Measurements from ENCODE around the gene NEU1.
"Not testable (repeated sequence)": the region's sequence is repeated elsewhere in the genome, so short reads cannot be mapped to it uniquely, and the experiment has no call there.

The NEU1 gene

GRCh38 chr6:31862344-31863235, at the start of gene NEU1:
TSS of gene NEU1 (minus strand) at chr6:31862821. CDS start at chr6:31862776, 45 bp downstream.
- DNase-seq, result peak; percentile 100

GRCh38 chr6:31911826-31912585, 49.4 kb upstream of the NEU1 start:
- no peak for DNase-seq

GRCh38 chr6:31909298-31909697, 46.7 kb upstream of the NEU1 start:
- not testable (repeated sequence) for DNase-seq

- DNase-seq, result no peak
These were observed 46.2 kb upstream of the NEU1 start for GRCh38 chr6:31908791-31909190.

GRCh38 chr6:31908255-31908654, 45.6 kb upstream of the NEU1 start:
- not testable (repeated sequence) for DNase-seq

GRCh38 chr6:31907158-31907813, 44.7 kb upstream of the NEU1 start:
- no peak for DNase-seq

GRCh38 chr6:31906727-31907126, 44.1 kb upstream of the NEU1 start:
- DNase-seq, result not testable (repeated sequence)

GRCh38 chr6:31906122-31906521, 43.5 kb upstream of the NEU1 start:
- no peak for DNase-seq

GRCh38 chr6:31905041-31905440, 42.4 kb upstream of the NEU1 start:
- no peak for DNase-seq

- DNase-seq, result no peak
These were observed 41.3 kb upstream of the NEU1 start for GRCh38 chr6:31903957-31904356.

GRCh38 chr6:31901953-31902643, 39.5 kb upstream of the NEU1 start, which contains the start of gene ZBTB12:
TSS of gene ZBTB12 (minus strand) at chr6:31902086. CDS start at chr6:31901305, 781 bp downstream.
- peak; percentile 97 for DNase-seq

GRCh38 chr6:31901415-31901952, 38.9 kb upstream of the NEU1 start:
- peak; percentile 67 for DNase-seq

- DNase-seq, result no peak
These were observed 38.3 kb upstream of the NEU1 start for GRCh38 chr6:31900917-31901414.

- DNase-seq, result no peak
These were observed 37.5 kb upstream of the NEU1 start for GRCh38 chr6:31899882-31900722.

- DNase-seq, result no peak
These were observed 36.6 kb upstream of the NEU1 start for GRCh38 chr6:31899215-31899614.

- DNase-seq, result peak; percentile 67
These were observed 35.9 kb upstream of the NEU1 start for GRCh38 chr6:31898383-31899011.

GRCh38 chr6:31897612-31898382, 35.2 kb upstream of the NEU1 start, which contains the start of gene EHMT2:
TSS of gene EHMT2 (minus strand) at chr6:31897698. CDS start at chr6:31897677, 21 bp downstream.
- DNase-seq, result peak; percentile 77

- no peak for DNase-seq
These were observed 34.4 kb upstream of the NEU1 start for GRCh38 chr6:31896856-31897611.

GRCh38 chr6:31896493-31896855, 33.9 kb upstream of the NEU1 start:
- no peak for DNase-seq
